HG03159 (cell line): ENCODE data around the gene HSPA1L.

Source experiments
- ATAC-seq: cut with Tn5 transposase; IDR thresholded peaks from one replicate; pipeline ENCODE4 v1.9.1; 2021; ENCODE audit warnings: mild to moderate bottlenecking, moderate library complexity; ENCODE audit not compliant: unreplicated experiment

HSPA1L gene

GRCh38 chr6:31767096-31767645 lies 47.9 kb downstream of the HSPA1L start:
- ATAC-seq, result no peak

- no peak for ATAC-seq
These were observed 48.9 kb downstream of the HSPA1L start for GRCh38 chr6:31765910-31766794.

- no peak for ATAC-seq
These were observed 49.5 kb downstream of the HSPA1L start for GRCh38 chr6:31765559-31765909.

- ATAC-seq, result no peak
These were observed 50.9 kb downstream of the HSPA1L start for GRCh38 chr6:31764198-31764597.

GRCh38 chr6:31763619-31763940 lies 51.5 kb downstream of the HSPA1L start:
- ATAC-seq, result no peak

- ATAC-seq, result no peak
These were observed 52.0 kb downstream of the HSPA1L start for GRCh38 chr6:31762878-31763618.

GRCh38 chr6:31762356-31762755 lies 52.7 kb downstream of the HSPA1L start, which contains the start of gene SAPCD1:
Gene SAPCD1, plus strand, starts transcription at chr6:31762656. Its CDS starts 399 bp downstream, at chr6:31763055.
- no peak for ATAC-seq

GRCh38 chr6:31761343-31761742 lies 53.7 kb downstream of the HSPA1L start:
- no peak for ATAC-seq

- no peak for ATAC-seq
These were observed 54.3 kb downstream of the HSPA1L start for GRCh38 chr6:31760790-31761189.
